Chondrocyte (in vitro differentiated cells): ENCODE measurements around the gene COL18A1. TPM values are rescaled to one million over a fixed set of nuclear protein-coding genes. Genes with fewer than 3 reads are reported as not detected.
"Not testable (repeated sequence)": the region's sequence is repeated elsewhere in the genome, so short reads cannot be mapped to it uniquely, and the experiment has no call there.

Experiments
- DNase-seq: peaks from one replicate; pipeline ENCODE4 v3.0.0; 2021; ENCODE audit warnings: mixed read lengths, low spot score
- H3K27ac Mint-ChIP-seq: one replicate; pipeline ENCODE4 v1.8.0; 2021; ENCODE audit warnings: mild to moderate bottlenecking, moderate library complexity, mixed read lengths; ENCODE audit not compliant: unreplicated experiment
- H3K27me3 Mint-ChIP-seq: 2 replicates; pipeline ENCODE4 v1.8.0; 2021; ENCODE audit warnings: low read depth, mixed read lengths
- H3K36me3 Mint-ChIP-seq: 2 replicates; pipeline ENCODE4 v1.8.0; 2021; ENCODE audit warnings: low read depth, mixed read lengths
- H3K4me1 Mint-ChIP-seq: 2 replicates; pipeline ENCODE4 v1.8.0; 2021; ENCODE audit warnings: low read depth, mild to moderate bottlenecking, mixed read lengths
- H3K4me3 Mint-ChIP-seq: one replicate; pipeline ENCODE4 v1.8.0; 2021; ENCODE audit warnings: mild to moderate bottlenecking, moderate library complexity, mixed read lengths; ENCODE audit not compliant: unreplicated experiment
- H3K9me3 Mint-ChIP-seq: 2 replicates; pipeline ENCODE4 v1.8.0; 2021; ENCODE audit warnings: low read depth, mixed read lengths
- total RNA-seq: library from RNA; stranded (reverse); gene quantifications from 3 replicates; pipeline ENCODE4 v1.2.1, GENCODE V29; 2021
- TF ChIP-seq, protein P1 (sequence below): fragments of 200-600 bp; sonication (generic); IDR thresholded peaks from 2 replicates; pipeline ENCODE4 v1.5.0; 2021; ENCODE audit warnings: antibody characterized with exemption, mild to moderate bottlenecking, moderate library complexity

The COL18A1 gene
- total RNA-seq, 1 donor from 2014 or later: 616 TPM

- Mint-ChIP-seq H3K27ac (peak overlapping the region; percentile 41), H3K36me3 (peaks cover 8% of the 10 kb centered on the region), H3K4me1 (peaks cover 9% of the 10 kb centered on the region), H3K9me3 (peaks cover 3% of the 10 kb centered on the region), H3K27me3 (no peaks in the 10 kb centered on the region), H3K4me3 (no peak overlapping the region)
- TF ChIP-seq, protein P1, sequence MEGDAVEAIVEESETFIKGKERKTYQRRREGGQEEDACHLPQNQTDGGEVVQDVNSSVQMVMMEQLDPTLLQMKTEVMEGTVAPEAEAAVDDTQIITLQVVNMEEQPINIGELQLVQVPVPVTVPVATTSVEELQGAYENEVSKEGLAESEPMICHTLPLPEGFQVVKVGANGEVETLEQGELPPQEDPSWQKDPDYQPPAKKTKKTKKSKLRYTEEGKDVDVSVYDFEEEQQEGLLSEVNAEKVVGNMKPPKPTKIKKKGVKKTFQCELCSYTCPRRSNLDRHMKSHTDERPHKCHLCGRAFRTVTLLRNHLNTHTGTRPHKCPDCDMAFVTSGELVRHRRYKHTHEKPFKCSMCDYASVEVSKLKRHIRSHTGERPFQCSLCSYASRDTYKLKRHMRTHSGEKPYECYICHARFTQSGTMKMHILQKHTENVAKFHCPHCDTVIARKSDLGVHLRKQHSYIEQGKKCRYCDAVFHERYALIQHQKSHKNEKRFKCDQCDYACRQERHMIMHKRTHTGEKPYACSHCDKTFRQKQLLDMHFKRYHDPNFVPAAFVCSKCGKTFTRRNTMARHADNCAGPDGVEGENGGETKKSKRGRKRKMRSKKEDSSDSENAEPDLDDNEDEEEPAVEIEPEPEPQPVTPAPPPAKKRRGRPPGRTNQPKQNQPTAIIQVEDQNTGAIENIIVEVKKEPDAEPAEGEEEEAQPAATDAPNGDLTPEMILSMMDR: no peak
- peak; percentile 87 for DNase-seq
These were observed 36.7 kb downstream of the COL18A1 start for GRCh38 chr21:45441431-45442255.

DNA sequence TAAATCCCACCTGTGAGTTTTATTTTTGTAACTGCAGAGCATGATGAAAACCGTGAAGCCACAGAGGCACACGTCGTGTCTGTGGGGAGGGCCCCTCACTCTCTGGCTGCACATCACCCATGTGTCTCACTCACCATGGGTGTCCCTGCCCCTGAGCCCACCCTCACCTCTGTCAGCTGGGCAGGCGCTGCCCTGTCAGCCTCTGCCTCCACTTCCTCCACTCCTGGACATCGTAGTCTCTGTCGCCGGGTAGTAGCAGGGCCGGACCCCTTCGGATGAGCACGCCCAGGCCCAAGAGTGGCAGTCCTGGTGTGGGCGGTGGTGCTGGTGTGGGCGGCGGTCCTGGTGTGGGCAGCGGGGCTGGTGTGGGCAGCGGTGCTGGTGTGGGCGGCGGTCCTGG is 37.3 kb downstream of the COL18A1 start:
- H3K36me3 Mint-ChIP-seq: peaks cover 8% of the 10 kb centered on the region
- peak overlapping the region; percentile 41 for H3K27ac Mint-ChIP-seq
- DNase-seq: peak; percentile 74
- H3K9me3 Mint-ChIP-seq: peaks cover 5% of the 10 kb centered on the region
- TF ChIP-seq, protein P1: no peak
- no peaks in the 10 kb centered on the region for H3K27me3 Mint-ChIP-seq
- H3K4me1 Mint-ChIP-seq: peaks cover 11% of the 10 kb centered on the region
- no peak overlapping the region for H3K4me3 Mint-ChIP-seq

- not testable (repeated sequence) for H3K36me3 Mint-ChIP-seq, H3K9me3 Mint-ChIP-seq, H3K4me3 Mint-ChIP-seq, H3K27ac Mint-ChIP-seq, H3K27me3 Mint-ChIP-seq
- peaks cover 17% of the 10 kb centered on the region for H3K4me1 Mint-ChIP-seq
- peak; percentile 89 for DNase-seq
These were observed 38.0 kb downstream of the COL18A1 start for GRCh38 chr21:45442686-45443594.

- H3K27ac Mint-ChIP-seq: no peak overlapping the region
- H3K36me3 Mint-ChIP-seq: peaks cover 9% of the 10 kb centered on the region
- TF ChIP-seq, protein P1: peak; percentile 20
- DNase-seq: peak; percentile 92
- H3K9me3 Mint-ChIP-seq: peaks cover 5% of the 10 kb centered on the region
- H3K27me3 Mint-ChIP-seq: no peaks in the 10 kb centered on the region
- H3K4me3 Mint-ChIP-seq: no peak overlapping the region
- H3K4me1 Mint-ChIP-seq: peaks cover 25% of the 10 kb centered on the region
These were observed 38.7 kb downstream of the COL18A1 start for GRCh38 chr21:45443595-45444181.

GRCh38 chr21:45444385-45444784 is 39.4 kb downstream of the COL18A1 start:
- no peaks in the 10 kb centered on the region for H3K27me3 Mint-ChIP-seq
- peaks cover 23% of the 10 kb centered on the region for H3K4me1 Mint-ChIP-seq
- DNase-seq: peak; percentile 78
- peaks cover 5% of the 10 kb centered on the region for H3K9me3 Mint-ChIP-seq
- H3K4me3 Mint-ChIP-seq: no peak overlapping the region
- H3K36me3 Mint-ChIP-seq: peaks cover 11% of the 10 kb centered on the region
- TF ChIP-seq, protein P1: no peak
- H3K27ac Mint-ChIP-seq: no peak overlapping the region
